Uterus (tissue), 4 donors: Measurements from ENCODE around the gene SMIM21. TPM values are rescaled to one million over a fixed set of nuclear protein-coding genes. Genes with fewer than 3 reads are reported as not detected.

Experiments used
- DNase-seq, 2 donors: peaks; one replicate each; pipeline ENCODE4 v3.0.0-alpha.2; 2019 to 2020
- H3K27ac ChIP-seq, 2 donors: fragments of 200-600 bp; sonication (generic); 1 replicate in 1 of 2; 2 replicates in 1 of 2; pipeline ENCODE4 v1.5.1; 2016 to 2018
- H3K27me3 ChIP-seq, 2 donors: fragments of 200-600 bp; sonication (generic); one replicate each; pipeline ENCODE4 v1.5.1; 2018 to 2019; ENCODE audit warnings: control low read depth in 1 of 2
- H3K36me3 ChIP-seq, 2 donors: fragments of 200-600 bp; sonication (generic); one replicate each; pipeline ENCODE4 v1.5.1; 2019; ENCODE audit warnings: control low read depth in 1 of 2
- H3K4me1 ChIP-seq, 2 donors: fragments of 200-600 bp; sonication (generic); one replicate each; pipeline ENCODE4 v1.5.1; 2018 to 2019; ENCODE audit warnings: control low read depth in 1 of 2
- H3K4me3 ChIP-seq, 2 donors: fragments of 200-600 bp; sonication (generic); 1 replicate in 1 of 2; 2 replicates in 1 of 2; pipeline ENCODE4 v1.5.1; 2018 to 2019; ENCODE audit warnings: mild to moderate bottlenecking in 1 of 2
- H3K9me3 ChIP-seq, 2 donors: fragments of 200-600 bp; sonication (generic); one replicate each; pipeline ENCODE4 v1.5.1; 2019; ENCODE audit warnings: control low read depth in 1 of 2
- POLR2A ChIP-seq, 2 donors: fragments of 450-650 bp; IDR thresholded peaks; one replicate each; pipeline ENCODE4 v1.6.1; 2016; ENCODE audit warnings: antibody characterized with exemption in 2 of 2, mild to moderate bottlenecking in 1 of 2, moderate library complexity in 1 of 2
- intact Hi-C: fragments of 100-400 bp; cut with DNase I; formaldehyde crosslinking; loops from one replicate; pipeline ENCODE4 v1.15.1; 2023; ENCODE audit warnings: low total_unique reads
- total RNA-seq, 4 donors: library from RNA; depleted of rRNA in 3 of 4; stranded (reverse); fragments of >200 nt in 3 of 4; gene quantifications; one replicate each; pipeline versions ENCODE4 v1.1.0 to v1.2.4, GENCODE V29; 2014 to 2023
- TF ChIP-seq, protein P1 (sequence below), 4 experiments: fragments of 200-600 bp in 2 of 4; fragments of 450-650 bp in 2 of 4; sonication (generic) in 2 of 4; IDR thresholded peaks; one replicate each; pipeline ENCODE4 v1.5.1; 2016 to 2019; ENCODE audit warnings: antibody characterized with exemption in 4 of 4, mild to moderate bottlenecking in 2 of 4, moderate library complexity in 1 of 4
- donor health status: DM: yes; HTN: yes; CAD: no.

SMIM21 gene
- total RNA-seq, 4 donors from 2014 or later, result not detected

DNA sequence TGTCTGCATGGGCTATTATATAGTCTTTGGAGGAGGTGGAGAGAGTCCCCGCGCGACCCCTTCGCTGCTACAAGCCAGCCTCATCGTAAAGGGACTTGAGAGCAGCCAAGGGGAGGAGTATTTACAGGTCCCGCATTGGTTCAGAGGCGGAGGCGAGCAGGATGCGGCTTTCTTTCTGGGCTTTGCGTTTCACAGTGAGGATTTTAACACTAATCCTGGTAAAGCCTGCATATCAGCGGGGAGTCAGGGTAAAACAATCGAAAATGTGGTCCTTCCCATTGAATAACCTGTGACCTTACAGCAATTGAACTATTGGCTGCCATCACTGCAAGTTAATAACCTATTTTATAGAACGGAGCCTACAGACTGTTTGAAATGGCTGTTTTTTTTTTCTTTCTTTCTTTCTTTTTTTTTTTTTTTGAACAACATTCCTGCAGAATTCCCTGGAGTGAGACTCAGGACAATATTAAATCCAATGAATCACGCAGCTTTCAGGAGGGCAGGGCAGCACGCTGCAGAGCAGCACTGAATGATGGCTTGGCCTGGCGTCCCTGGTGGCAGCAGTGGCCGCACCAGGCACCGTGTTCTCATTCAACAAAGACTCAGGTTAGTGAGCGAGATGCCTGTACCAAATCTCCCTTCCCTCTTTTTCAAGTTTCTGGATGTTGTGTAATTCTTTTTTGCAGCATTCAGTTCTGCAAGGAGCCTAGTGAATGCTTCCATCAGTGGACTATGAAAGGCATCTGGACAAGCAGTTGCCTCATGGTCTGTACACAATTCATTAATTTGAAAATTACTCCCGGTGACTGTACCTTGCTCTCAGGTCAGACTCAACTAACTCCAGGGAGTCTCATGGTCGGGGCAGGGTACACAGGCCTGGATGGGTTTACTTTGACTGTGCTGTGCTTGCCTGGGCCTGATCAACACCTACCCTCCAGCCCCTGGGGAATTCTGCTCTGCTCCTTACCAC, 19.8 kb downstream of the SMIM21 start:
- no peak for DNase-seq
- Histone ChIP-seq H3K27ac (no peak overlapping the region), H3K4me3 (peak overlapping the region in 1 of 2 donors; percentile 22), H3K9me3 (no peaks in the 10 kb centered on the region), H3K27me3 (no peaks in the 10 kb centered on the region), H3K4me1 (no peaks in the 10 kb centered on the region), H3K36me3 (no peaks in the 10 kb centered on the region)
- no peak for TF ChIP-seq POLR2A (IDR thresholded peaks at IDR 0.05)
- intact Hi-C loops, result no loop called here

DNA sequence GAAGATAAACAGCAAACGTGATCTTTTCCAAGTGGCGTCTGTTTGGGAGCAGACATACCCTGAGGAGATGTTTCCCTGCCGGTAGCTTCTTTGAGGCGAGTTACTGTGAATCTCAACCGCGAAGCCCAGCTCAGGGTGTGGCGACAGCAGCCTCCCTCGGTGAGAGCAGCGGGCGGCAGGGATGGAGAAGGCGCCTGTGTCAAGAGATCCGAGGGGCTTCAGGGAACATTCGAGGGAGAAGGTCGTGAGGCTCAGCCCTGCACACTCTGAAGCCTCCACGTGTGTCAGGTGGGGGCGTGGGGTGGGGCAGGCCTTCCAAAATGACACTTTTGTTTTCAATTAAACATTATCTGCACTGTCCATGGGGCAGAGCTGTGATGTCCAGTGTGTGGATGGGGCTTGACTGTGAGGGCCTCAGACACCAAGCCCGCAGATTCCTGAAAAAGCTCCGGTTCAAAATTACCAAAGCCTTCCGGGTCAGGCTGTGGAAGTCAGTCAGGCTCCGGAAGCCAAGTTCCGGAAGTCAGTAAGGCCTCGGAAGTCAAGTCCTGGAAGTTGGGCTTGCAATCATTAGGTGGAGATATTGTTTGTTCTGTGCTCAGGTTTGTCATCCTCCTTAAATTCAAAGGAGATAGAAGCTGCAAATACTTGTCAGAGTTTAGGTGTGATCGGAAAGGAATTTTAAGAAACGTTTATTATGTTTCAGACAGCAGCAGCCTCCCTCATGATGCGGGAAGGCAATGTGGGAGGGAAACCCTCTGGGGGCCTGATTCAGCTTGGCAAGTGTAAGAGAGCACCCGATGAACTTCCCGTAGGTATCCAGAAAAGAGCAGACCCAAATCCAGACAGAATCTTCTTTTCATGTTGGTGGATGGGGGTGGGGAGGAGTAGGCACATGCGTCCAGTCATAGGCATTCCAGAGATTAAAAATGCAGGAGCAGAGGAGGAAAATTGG, 20.7 kb downstream of the SMIM21 start:
- Histone ChIP-seq H3K27ac (no peak overlapping the region), H3K9me3 (no peaks in the 10 kb centered on the region), H3K27me3 (no peaks in the 10 kb centered on the region), H3K36me3 (no peaks in the 10 kb centered on the region), H3K4me3 (peak overlapping the region in 1 of 2 donors; percentile 22), H3K4me1 (no peaks in the 10 kb centered on the region)
- no peak for TF ChIP-seq POLR2A (IDR thresholded peaks at IDR 0.05)
- TF ChIP-seq, protein P1, sequence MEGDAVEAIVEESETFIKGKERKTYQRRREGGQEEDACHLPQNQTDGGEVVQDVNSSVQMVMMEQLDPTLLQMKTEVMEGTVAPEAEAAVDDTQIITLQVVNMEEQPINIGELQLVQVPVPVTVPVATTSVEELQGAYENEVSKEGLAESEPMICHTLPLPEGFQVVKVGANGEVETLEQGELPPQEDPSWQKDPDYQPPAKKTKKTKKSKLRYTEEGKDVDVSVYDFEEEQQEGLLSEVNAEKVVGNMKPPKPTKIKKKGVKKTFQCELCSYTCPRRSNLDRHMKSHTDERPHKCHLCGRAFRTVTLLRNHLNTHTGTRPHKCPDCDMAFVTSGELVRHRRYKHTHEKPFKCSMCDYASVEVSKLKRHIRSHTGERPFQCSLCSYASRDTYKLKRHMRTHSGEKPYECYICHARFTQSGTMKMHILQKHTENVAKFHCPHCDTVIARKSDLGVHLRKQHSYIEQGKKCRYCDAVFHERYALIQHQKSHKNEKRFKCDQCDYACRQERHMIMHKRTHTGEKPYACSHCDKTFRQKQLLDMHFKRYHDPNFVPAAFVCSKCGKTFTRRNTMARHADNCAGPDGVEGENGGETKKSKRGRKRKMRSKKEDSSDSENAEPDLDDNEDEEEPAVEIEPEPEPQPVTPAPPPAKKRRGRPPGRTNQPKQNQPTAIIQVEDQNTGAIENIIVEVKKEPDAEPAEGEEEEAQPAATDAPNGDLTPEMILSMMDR (IDR thresholded peaks at IDR 0.05), result no peak
- DNase-seq, result no peak
- intact Hi-C loops, result no loop called here

DNA sequence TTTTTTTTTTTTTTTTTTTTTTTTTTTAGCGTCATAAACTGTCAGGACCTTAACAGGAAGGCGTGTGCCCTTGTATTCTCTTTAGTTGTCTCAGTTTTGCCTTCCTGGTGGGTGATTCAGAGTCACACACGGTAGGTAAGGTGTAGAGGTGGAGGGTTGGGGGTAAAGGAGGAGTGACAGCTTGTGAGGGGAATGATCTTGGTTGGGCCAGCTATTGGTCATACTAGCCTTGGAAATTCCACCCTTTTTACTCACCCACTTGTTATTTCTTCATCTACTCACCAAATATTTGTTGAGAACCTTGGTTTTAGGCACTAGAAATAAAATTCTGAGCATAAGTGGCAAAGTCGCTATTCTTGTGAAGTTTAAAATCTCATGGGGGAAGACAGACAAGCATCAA, 22.2 kb downstream of the SMIM21 start:
- no peak for DNase-seq
- intact Hi-C loops, result no loop called here
- TF ChIP-seq, protein P1 (IDR thresholded peaks at IDR 0.05), result no peak
- no peak for TF ChIP-seq POLR2A (IDR thresholded peaks at IDR 0.05)

DNA sequence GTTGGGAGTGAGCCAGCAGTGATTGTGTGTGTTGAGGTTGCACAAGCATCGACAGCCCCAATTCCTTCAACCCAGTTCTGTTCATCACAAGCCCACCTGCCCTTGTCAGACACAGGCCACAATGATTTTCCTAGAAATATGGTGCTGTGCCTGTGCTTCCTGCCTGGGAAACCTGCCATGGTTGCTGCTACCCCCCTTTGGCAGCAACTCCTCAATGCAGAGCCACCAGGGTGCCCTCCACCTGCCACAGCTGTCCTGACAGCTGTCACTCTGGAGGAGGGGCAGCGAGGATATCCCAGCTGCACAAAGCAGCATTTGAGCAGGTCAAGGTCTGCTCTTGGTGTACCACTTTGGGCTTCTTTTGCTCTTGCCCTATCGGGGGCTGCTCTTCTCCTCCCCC, 27.1 kb downstream of the SMIM21 start:
- Histone ChIP-seq H3K27ac (no peak overlapping the region), H3K27me3 (no peaks in the 10 kb centered on the region), H3K36me3 (no peaks in the 10 kb centered on the region), H3K9me3 (no peaks in the 10 kb centered on the region), H3K4me3 (no peak overlapping the region), H3K4me1 (no peaks in the 10 kb centered on the region)
- intact Hi-C loops, result no loop called here
- no peak for DNase-seq
- no peak for TF ChIP-seq POLR2A (IDR thresholded peaks at IDR 0.05)
- TF ChIP-seq, protein P1 (IDR thresholded peaks at IDR 0.05), result no peak

More for the DNA sequence above, 22.2 kb downstream of the SMIM21 start:
- H3K4me3 ChIP-seq, result no peak overlapping the region
- no peaks in the 10 kb centered on the region for H3K9me3 ChIP-seq
- H3K27me3 ChIP-seq, result no peaks in the 10 kb centered on the region
- H3K27ac ChIP-seq, result no peak overlapping the region
- H3K4me1 ChIP-seq, result no peaks in the 10 kb centered on the region
- H3K36me3 ChIP-seq, result no peaks in the 10 kb centered on the region

DNA sequence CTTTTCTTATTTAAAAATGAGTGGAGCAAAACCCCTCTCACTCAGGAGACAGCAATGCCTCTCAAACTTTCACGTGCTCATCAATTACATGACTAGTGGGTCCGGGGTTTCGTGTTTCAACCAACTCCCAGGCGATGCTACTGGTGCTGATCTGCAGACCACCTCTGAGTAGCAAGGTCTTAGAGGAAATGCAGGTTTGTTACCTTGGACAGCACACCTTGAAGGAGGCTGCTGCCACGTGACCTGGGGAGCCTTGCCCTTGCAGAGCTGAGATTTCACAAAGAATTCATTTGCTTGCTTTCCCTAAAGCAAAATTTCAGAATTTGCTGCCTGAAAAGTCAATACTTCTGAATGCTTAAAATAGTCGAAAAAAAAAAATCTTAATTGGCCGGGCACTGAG, 32.4 kb downstream of the SMIM21 start:
- TF ChIP-seq, protein P1 (IDR thresholded peaks at IDR 0.05), result no peak
- TF ChIP-seq POLR2A (IDR thresholded peaks at IDR 0.05), result no peak
- Histone ChIP-seq H3K27me3 (no peaks in the 10 kb centered on the region), H3K4me1 (no peaks in the 10 kb centered on the region), H3K36me3 (no peaks in the 10 kb centered on the region), H3K4me3 (no peak overlapping the region), H3K9me3 (no peaks in the 10 kb centered on the region), H3K27ac (no peak overlapping the region)
- intact Hi-C loops, result no loop called here
- DNase-seq, result no peak
